Stimulated activated CD4-positive, alpha-beta T cell treated with anti-CD3 and anti-CD28 coated beads, Interleukin-15, amount 100 ng/mL, for 1 hour (primary cell): ENCODE results near the gene SUSD2.
A peak's percentile ranks its signal among the peaks of the same experiment; 100 is the strongest.

Experiments used
- DNase-seq, 2 donors: peaks; one replicate each; pipeline ENCODE4 v3.0.0-alpha.2; 2020; ENCODE audit warnings: low read depth in 1 of 2, low spot score in 1 of 2

SUSD2 gene

GRCh38 chr22:24148266-24149197 is 32.8 kb upstream of the SUSD2 start:
- DNase-seq, result no peak

DNA sequence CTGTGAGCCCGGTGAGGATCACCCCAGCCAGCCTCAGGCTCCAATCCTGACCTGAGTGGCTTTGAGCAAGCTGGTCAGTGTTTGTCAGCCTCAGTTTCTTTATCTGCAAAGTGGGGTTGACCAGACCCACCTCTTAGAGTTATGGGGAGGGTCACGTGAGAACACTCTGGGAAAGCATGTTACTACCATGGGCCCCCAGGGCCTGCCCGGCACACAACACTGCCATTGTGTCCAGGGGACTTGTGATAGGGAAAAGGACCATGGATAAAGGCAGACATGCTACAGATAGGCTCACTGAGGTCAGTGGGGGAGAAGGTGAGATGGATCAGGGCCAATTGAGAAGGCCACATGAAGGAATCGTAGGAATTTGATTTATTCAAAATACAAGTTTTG is 32.1 kb upstream of the SUSD2 start:
- no peak for DNase-seq

DNA sequence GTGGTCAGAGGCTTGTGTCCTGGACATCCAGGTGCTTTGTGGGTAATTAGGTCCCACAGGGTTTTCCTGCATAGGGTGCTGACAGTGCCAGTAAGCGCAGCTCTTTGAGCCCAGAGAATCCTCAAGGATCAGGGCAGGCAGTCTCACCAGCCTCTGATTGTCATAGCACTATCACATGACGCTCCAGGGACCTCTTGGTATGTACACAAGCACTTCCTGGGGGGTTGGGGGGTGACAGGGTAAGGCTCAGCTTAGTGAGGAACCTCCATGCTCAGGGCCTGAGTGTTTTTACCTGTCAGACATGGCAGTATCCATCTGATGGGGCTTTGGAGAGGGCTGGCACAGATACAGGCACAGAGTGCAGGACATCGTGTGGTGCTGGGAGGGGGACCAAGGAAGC is 27.9 kb upstream of the SUSD2 start:
- DNase-seq, result peak in 1 of 2 donors; percentile 21

DNA sequence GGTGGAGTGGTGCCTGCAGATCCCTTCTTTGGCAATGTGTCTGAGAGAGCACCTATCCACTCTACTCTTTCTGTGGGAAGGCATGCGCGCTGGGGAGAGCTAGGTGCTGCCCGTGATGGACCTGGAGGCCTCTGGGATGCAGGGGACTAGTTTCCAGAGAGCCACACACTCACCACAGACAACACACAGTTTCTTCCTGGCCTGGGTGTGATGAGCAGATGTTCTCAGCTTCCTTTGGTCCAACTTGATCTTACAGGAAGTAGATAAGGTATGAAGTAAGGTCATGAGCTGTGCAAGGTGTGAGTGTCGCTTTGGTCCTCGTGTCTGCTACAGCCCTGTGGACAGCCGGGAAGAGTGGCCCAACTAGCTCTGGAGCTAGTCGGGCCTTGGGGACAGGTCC is 27.3 kb upstream of the SUSD2 start:
- no peak for DNase-seq

DNA sequence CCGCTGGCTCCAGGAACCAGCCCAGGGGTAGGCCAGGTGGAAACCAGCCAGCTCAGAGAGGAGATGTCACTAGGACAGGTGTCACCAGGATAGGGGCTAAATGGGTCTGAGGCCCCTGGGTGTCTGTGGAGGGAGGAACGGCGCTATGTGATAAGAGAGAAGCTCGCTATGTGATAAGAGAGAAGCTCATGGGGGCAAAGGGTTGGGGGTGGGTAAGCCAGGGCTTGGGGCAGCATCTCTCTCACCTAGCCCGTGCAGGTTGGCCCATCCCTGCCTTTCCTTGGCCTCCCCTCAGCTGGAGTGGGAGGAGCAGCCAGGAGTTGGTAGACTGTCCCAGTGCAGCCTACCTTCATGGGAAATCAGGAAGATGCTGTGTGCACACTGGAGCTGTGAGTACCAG is 26.5 kb upstream of the SUSD2 start:
- no peak for DNase-seq

DNA sequence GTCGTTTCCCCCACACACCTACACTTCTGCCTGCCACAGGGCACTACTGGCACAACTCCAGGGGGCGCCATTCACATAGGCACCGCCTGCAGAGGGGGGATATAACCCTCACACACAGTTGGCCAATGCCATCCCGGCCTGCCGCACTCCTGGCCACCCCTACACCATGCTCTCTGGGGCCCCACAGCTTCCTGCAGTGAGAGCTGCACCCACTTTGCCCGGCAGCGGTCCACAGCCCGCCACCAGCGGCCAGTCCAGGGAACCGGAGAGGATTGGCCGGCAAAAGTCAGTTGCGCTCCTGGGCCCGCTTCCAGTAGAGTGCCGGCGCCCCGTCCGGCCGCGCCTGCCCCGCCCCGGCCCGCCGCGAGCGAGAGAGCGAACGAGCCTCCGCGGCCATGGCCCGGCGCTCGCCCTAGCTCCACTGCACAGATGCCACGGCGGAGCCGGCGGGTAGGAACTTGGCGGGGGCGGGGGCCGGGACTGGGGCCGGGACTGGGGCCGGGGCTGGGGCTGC is 25.6 kb upstream of the SUSD2 start:
- DNase-seq, result peak in 1 of 2 donors; percentile 46

DNA sequence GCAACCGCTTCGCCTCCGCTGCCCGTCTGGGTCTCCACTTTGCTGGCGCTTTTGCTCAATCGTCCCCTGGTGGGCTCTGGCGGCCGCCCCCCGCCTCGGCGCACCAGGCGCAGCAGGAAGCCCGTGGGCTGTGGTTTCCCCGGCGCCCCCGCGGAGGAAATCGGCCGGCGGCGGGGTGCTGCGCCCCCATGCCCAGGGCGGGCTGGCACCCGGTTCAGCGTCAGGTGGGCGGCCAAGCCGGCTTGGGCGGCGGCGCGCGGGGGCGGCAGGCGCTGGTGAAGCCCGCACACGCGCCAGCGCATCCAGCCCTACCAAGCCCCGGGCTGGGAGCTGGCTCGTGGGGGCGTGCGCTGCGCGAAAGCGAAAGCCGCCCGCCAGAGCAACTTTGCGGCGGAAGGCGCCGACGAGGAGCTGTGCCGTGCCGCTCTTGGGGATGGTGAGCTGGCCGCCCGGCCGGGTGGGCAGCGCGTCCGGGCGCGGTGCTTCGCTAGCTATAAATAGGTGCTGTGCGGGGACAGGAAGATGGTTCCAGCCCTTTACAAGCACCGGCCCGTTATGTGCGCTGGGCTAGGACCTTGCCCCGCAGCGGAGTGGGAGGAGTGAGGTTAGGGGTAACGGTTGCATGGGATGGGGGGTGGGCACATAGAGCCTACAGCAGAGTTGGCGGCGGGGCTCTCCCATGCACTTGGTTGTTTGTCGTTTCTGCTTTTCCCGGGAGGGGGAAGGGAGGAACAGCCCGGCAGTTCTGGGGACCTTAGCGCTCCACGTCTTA is 25.0 kb upstream of the SUSD2 start:
- peak; percentile 25 to 57 for DNase-seq

GRCh38 chr22:24156913-24157821 is 24.1 kb upstream of the SUSD2 start:
- DNase-seq, result peak; percentile 59 to 80

DNA sequence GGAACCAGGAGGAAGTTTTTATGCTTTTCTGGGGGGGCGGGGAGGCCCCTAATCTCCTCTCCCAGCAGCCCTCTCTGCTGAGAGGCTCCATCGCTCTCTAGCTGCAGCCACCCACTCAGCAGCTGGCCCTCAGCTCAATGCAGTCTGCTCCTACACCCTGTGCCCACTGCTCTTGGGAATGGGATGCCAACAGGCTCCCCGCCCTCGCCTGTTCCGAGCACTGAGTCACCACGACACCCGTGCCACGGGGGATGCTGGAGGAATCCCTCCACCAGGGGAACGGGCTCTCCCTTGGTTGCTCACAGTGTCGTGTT is 23.5 kb upstream of the SUSD2 start:
- no peak for DNase-seq

- DNase-seq, result no peak
These were observed 21.6 kb upstream of the SUSD2 start for GRCh38 chr22:24159650-24160049.

GRCh38 chr22:24160546-24160945 is 20.7 kb upstream of the SUSD2 start:
- DNase-seq, result no peak

DNA sequence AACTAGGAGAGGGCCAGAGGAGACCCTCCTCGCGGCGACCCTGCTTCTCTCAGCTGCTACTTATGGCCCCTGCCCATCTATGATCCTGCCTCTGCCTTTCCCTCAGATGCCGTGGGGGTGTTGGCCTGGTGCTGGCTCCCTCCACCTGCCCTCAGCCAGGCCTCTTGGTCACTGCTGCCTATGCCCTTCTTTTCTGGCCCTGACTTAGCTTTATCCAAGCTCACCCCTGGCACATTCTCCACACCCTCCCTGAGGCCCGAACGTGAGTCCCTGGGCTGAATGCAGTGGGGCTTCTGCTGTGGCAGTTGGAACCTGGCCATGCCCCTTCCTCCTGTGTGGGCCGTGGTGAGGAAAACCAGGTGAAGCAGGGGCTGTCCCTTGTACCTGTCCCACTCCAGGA is 19.8 kb upstream of the SUSD2 start:
- no peak for DNase-seq

DNA sequence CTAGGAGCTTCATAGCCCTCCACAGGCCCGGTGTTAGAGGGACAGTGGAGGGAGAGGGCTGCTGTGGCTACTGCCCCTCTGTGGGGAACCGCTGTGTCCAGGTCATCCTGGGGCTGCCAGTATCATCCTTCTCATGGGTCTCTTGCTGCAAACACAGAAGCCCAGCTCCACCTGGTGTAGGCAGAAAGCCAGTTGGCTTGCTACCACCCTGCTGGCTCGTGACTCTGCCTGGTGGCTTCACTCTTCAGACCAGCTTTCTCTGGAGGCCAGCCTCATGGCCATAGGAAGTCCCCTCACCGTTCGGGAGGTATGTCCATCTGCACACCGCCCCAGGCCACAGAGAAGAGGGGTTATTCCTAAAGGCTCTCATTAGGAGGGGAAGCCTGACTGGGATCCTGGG is 19.4 kb upstream of the SUSD2 start:
- DNase-seq, result no peak

GRCh38 chr22:24162436-24162835 is 18.9 kb upstream of the SUSD2 start:
- no peak for DNase-seq

GRCh38 chr22:24164243-24164642 is 17.0 kb upstream of the SUSD2 start:
- no peak for DNase-seq

DNA sequence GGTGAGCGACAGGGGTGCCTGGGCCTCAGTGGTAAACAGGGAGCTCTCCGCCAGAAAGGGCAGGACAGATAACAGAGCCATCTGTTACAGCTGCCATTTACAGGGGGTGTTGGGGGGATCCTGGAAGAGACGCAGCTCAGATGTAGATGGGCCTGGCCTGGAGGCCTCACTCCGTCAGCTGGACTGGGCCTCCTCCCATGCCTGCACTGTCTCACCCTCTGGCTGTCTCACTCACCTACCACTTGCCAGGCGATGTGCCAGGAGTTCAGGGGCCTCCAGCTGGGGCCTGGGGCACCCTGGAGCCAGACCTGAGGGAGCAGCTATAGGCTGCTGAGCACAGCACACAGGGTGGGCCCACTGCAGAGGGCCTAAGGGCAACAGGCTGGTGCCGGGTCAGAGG is 16.3 kb upstream of the SUSD2 start:
- DNase-seq, result no peak

GRCh38 chr22:24165673-24166072 is 15.6 kb upstream of the SUSD2 start:
- no peak for DNase-seq

DNA sequence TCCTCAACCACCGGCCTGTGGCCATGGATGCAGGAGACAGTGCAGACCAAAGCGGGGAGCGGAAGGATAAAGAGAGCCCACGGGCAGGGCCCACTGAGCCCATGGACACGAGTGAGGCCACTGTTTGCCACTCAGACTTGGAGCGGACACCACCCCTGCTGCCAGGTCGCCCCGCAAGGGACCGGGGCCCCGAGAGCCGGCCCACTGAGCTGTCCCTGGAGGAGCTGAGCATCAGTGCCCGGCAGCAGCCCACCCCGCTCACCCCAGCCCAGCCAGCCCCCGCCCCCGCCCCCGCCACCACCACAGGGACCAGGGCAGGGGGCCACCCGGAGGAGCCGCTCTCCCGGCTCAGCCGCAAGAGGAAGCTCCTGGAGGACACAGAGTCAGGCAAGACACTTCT is 14.5 kb upstream of the SUSD2 start:
- no peak for DNase-seq

DNA sequence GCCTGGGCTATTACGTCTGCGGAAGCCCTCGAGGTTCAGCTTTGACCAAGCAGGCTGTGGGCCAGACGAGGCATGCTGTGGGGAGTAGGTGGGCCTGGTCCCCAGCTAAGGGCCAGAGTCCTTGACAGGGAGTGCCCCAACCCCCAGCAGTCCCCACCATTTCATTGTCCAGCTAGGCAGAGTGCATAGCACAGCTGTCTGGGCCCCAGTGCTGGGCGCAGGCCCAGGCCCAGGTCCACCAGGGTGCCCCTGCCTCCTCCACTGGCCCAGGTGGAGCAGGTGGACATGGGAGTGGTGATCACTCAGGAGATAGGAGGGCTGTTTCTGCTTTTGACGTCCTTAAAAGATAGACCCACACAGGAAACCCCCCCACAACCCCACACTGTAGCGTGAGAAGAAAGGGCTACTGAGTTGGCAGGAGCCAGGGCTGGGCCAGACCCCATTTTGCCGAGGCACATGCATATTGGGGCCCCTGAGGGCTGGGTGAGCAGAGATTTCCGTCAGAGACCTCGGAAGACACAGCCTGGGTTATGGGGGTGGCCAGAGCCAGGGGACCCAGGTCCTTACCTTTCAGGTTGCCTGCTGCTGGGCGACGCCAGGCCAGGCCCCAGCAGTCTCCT is 11.7 kb upstream of the SUSD2 start:
- DNase-seq, result no peak

GRCh38 chr22:24170188-24170587 is 11.1 kb upstream of the SUSD2 start:
- no peak for DNase-seq

GRCh38 chr22:24170632-24171031 is 10.7 kb upstream of the SUSD2 start:
- DNase-seq, result no peak
